Measurements from ENCODE around the gene CBLC. TPM values are rescaled to one million over a fixed set of nuclear protein-coding genes. Genes with fewer than 3 reads are reported as not detected.

The CBLC gene
- total RNA-seq, 1 donor from 2014 or later = not detected

DNA sequence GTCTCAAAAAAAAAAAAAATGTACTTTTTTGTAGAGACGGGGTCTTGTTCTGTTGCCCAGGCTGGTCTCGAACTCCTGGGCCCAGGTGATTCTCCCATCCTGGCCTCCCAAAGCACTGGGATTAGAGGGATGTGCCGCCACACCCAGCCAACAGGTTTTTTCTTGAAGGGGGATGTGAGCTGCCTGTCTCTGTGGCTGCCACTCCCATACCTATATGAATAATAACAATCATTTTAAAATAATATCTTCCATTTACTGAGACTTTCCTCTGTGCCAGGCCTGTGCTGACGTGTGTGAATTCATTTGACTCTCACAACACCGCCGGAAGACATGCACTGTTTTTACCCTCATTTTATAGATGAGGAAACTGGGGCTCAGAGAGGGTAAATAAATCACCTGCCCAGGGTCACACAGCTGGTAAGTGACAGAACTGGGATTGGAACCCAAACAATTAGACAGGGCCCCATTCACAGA lies 36.4 kb upstream of the CBLC start:
- H3K27ac Mint-ChIP-seq = no peak overlapping the region
- H3K27me3 Mint-ChIP-seq (ENCODE audit: insufficient read depth) = peaks cover 4% of the 10 kb centered on the region
- no peaks in the 10 kb centered on the region for H3K9me3 Mint-ChIP-seq
- no peak overlapping the region for H3K4me3 Mint-ChIP-seq
- H3K4me1 Mint-ChIP-seq (ENCODE audit: low read depth) = peaks cover 14% of the 10 kb centered on the region
- no peak for DNase-seq (ENCODE audit: low spot score)
- H3K36me3 Mint-ChIP-seq (ENCODE audit: low read depth) = no peaks in the 10 kb centered on the region
- intact Hi-C loops (cut with micrococcal nuclease) = no loop called here

DNA sequence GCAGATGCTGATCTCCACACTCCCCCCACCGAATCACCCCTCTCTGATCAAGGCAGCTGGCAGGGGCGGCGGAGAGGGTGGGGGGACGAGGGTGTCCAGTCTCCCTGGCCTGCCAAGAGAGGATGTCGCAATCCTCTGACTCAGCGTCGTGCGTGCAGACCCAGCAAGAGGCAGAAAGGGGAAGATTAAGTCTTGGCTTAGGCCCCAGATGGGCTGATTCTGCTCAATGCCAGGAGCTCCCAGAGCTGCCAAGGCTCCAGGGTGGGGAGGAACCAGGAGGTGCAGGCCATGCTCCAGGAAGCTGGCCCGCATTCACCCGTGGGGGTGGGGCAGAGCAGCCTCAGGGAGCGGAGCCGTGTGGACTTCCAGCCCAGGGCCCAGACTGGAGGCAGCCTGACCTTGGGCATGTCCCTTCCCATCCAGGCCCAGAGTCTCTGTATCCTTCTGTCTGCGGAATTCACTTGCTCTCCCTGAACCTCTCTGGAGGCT lies 35.8 kb upstream of the CBLC start:
- H3K9me3 Mint-ChIP-seq = no peaks in the 10 kb centered on the region
- no peaks in the 10 kb centered on the region for H3K36me3 Mint-ChIP-seq (ENCODE audit: low read depth)
- H3K4me3 Mint-ChIP-seq = no peak overlapping the region
- H3K27ac Mint-ChIP-seq = no peak overlapping the region
- DNase-seq (ENCODE audit: low spot score) = no peak
- intact Hi-C loops (cut with micrococcal nuclease) = no loop called here
- H3K4me1 Mint-ChIP-seq (ENCODE audit: low read depth) = peaks cover 20% of the 10 kb centered on the region
- peaks cover 4% of the 10 kb centered on the region for H3K27me3 Mint-ChIP-seq (ENCODE audit: insufficient read depth)

GRCh38 chr19:44742330-44743061 lies 35.2 kb upstream of the CBLC start:
- Mint-ChIP-seq H3K4me3 (no peak overlapping the region), H3K9me3 (no peaks in the 10 kb centered on the region), H3K27ac (no peak overlapping the region), H3K27me3 (ENCODE audit: insufficient read depth) (peaks cover 4% of the 10 kb centered on the region), H3K4me1 (ENCODE audit: low read depth) (peaks cover 19% of the 10 kb centered on the region), H3K36me3 (ENCODE audit: low read depth) (no peaks in the 10 kb centered on the region)
- no peak for DNase-seq (ENCODE audit: low spot score)
- intact Hi-C loops (cut with micrococcal nuclease) = no loop called here

DNA sequence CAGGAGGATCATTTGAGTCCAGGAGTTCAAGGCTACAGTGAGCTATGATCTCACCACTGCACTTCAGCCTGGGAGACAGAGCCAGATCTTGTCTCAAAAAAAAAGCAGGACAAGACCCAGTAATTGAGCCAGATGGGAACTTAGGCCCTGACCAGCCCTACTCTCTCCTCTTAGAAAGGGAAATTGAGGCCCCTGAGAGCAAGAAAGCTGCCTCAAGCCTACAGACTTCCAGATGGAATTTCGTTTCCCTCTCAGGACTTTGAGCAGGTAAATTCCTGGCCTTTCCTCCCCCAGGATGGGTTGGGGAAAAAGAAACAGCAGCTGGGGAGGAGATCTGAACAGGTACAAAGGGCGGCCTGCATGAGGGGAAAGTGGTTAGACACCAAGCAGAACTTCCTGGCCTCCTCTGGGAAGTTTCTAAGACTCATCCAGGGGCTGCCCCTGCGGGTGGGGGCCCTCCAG lies 32.8 kb upstream of the CBLC start:
- Mint-ChIP-seq H3K27ac (no peak overlapping the region), H3K4me1 (ENCODE audit: low read depth) (peaks cover 26% of the 10 kb centered on the region), H3K9me3 (no peaks in the 10 kb centered on the region), H3K27me3 (ENCODE audit: insufficient read depth) (no peaks in the 10 kb centered on the region), H3K36me3 (ENCODE audit: low read depth) (peaks cover 8% of the 10 kb centered on the region), H3K4me3 (no peak overlapping the region)
- no peak for DNase-seq (ENCODE audit: low spot score)
- intact Hi-C loops (cut with micrococcal nuclease) = no loop called here

DNA sequence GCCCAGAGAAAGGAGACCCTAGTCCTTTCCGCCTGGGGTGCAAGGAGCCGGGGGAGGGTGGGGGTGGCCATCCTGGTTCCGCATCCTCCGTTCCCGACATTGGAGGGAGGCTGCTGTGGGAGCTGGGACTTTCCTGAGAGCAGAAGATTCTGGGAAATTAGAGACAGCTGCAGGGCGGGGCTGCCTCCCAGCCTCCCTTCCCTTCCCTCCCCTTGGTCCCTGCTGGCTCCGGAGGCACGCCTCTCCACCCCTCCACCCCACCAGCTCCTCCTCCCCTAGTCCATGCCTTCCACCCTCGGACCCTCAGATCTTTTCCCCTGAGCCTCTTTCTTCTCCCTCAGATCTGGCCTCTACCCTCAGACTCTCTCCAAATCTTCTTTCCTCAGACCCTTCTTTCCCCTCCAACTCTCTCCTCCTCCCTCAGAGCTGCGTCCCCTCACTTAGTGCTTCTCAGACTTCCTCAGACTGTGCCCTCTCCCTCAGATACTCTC lies 32.3 kb upstream of the CBLC start:
- Mint-ChIP-seq H3K4me1 (ENCODE audit: low read depth) (peaks cover 31% of the 10 kb centered on the region), H3K27me3 (ENCODE audit: insufficient read depth) (no peaks in the 10 kb centered on the region), H3K9me3 (no peaks in the 10 kb centered on the region), H3K4me3 (peak overlapping the region; percentile 32), H3K36me3 (ENCODE audit: low read depth) (peaks cover 9% of the 10 kb centered on the region), H3K27ac (peak overlapping the region; percentile 46)
- intact Hi-C loops (cut with micrococcal nuclease) = no loop called here
- DNase-seq (ENCODE audit: low spot score) = no peak

GRCh38 chr19:44745887-44746600 lies 31.6 kb upstream of the CBLC start:
- no peaks in the 10 kb centered on the region for H3K27me3 Mint-ChIP-seq (ENCODE audit: insufficient read depth)
- H3K27ac Mint-ChIP-seq = peak overlapping the region; percentile 46
- intact Hi-C loops (cut with micrococcal nuclease) = no loop called here
- H3K4me3 Mint-ChIP-seq = peak overlapping the region; percentile 32
- no peaks in the 10 kb centered on the region for H3K9me3 Mint-ChIP-seq
- DNase-seq (ENCODE audit: low spot score) = no peak
- peaks cover 15% of the 10 kb centered on the region for H3K36me3 Mint-ChIP-seq (ENCODE audit: low read depth)
- H3K4me1 Mint-ChIP-seq (ENCODE audit: low read depth) = peaks cover 37% of the 10 kb centered on the region

DNA sequence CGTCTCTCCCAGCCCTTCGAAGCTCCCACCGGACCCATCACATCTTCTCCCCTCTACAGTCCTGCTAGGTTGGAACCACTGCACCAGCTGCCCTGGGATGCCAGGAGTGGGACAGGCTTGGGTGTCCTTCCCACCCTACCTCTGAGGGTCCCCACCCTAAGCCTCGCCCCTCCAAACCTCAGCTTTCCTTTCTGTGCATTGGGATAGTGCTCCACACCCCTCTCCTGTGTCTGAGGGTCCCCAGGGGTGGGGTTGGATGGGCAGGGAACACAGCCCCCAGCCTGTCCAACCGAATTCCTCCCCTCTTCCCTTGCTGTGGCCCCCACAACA lies 31.1 kb upstream of the CBLC start:
- DNase-seq (ENCODE audit: low spot score) = no peak
- intact Hi-C loops (cut with micrococcal nuclease) = no loop called here
- peaks cover 20% of the 10 kb centered on the region for H3K36me3 Mint-ChIP-seq (ENCODE audit: low read depth)
- H3K27me3 Mint-ChIP-seq (ENCODE audit: insufficient read depth) = no peaks in the 10 kb centered on the region
- peak overlapping the region; percentile 32 for H3K4me3 Mint-ChIP-seq
- H3K27ac Mint-ChIP-seq = peak overlapping the region; percentile 72
- peaks cover 43% of the 10 kb centered on the region for H3K4me1 Mint-ChIP-seq (ENCODE audit: low read depth)
- no peaks in the 10 kb centered on the region for H3K9me3 Mint-ChIP-seq

DNA sequence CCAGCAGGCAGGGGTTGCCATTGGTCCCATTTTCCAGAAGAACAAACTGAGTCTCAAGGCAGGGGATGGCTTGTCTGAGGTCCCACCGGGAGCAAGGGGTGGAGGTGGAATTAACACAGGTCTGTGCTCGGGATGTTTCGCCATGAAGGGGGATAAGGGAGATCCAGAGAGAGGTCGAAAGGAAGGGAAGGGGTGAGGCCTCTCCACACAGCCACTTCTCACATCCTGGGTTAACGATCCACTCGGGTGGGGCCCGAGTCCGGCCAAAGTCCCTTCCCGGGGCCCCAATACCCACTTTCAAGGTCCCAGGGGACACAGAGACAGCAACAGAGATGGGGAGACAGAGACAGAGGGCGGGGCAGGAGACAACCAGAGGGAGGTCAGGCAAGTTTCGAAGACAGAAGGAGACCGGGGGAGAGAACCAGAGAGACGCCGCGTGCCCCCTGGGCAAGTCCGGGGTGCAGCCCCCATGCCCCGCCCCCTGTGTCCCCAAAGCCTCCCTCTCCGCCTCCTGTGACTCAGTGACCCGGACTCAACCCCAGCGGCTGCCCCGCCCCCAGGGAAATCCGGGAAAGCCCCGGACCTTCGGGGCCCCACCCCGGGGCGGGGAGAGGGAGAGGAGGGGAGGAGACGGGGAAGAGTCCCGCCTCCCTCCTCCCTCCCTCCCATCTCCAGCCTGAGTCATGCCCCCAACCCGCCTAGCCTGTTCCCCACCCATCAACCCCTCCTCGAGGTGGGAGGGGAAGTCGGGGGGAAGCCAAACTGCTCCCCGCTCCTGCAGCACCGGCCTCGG lies 30.5 kb upstream of the CBLC start:
- Mint-ChIP-seq H3K4me3 (peak overlapping the region; percentile 93), H3K4me1 (ENCODE audit: low read depth) (peaks cover 48% of the 10 kb centered on the region), H3K27ac (peak overlapping the region; percentile 97), H3K9me3 (no peaks in the 10 kb centered on the region), H3K27me3 (ENCODE audit: insufficient read depth) (no peaks in the 10 kb centered on the region), H3K36me3 (ENCODE audit: low read depth) (peaks cover 26% of the 10 kb centered on the region)
- intact Hi-C loops (cut with micrococcal nuclease) = loop anchor here (1.0 kb wide), 5 partner anchors 23 to 993 kb away; partner anchors contain the start of genes NECTIN2 and SMG9
- DNase-seq (ENCODE audit: low spot score) = peak; percentile 87

- H3K4me1 Mint-ChIP-seq (ENCODE audit: low read depth) = peaks cover 56% of the 10 kb centered on the region
- H3K36me3 Mint-ChIP-seq (ENCODE audit: low read depth) = peaks cover 33% of the 10 kb centered on the region
- no peaks in the 10 kb centered on the region for H3K27me3 Mint-ChIP-seq (ENCODE audit: insufficient read depth)
- peak overlapping the region; percentile 93 for H3K4me3 Mint-ChIP-seq
- no peak for DNase-seq (ENCODE audit: low spot score)
- H3K9me3 Mint-ChIP-seq = no peaks in the 10 kb centered on the region
- H3K27ac Mint-ChIP-seq = peak overlapping the region; percentile 97
- intact Hi-C loops (cut with micrococcal nuclease) = loop anchor here (1.0 kb wide), 5 partner anchors 22 to 994 kb away; partner anchors contain the start of genes NECTIN2 and SMG9
Observed at GRCh38 chr19:44747739-44748425, 29.8 kb upstream of the CBLC start.

- Mint-ChIP-seq H3K36me3 (ENCODE audit: low read depth) (peaks cover 33% of the 10 kb centered on the region), H3K4me1 (ENCODE audit: low read depth) (peaks cover 57% of the 10 kb centered on the region), H3K4me3 (peak within 1 kb of the TSS; percentile 93), H3K27me3 (ENCODE audit: insufficient read depth) (no peaks in the 10 kb centered on the region), H3K27ac (peak within 1 kb of the TSS; percentile 97), H3K9me3 (no peaks in the 10 kb centered on the region)
- intact Hi-C loops (cut with micrococcal nuclease) = no loop called here
- peak; percentile 81 for DNase-seq (ENCODE audit: low spot score)
Observed at GRCh38 chr19:44748426-44749254, 29.1 kb upstream of the CBLC start, which contains the start of gene BCL3. BCL3 (plus strand) TSS chr19:44748708; CDS start chr19:44748791, 83 bp downstream.

GRCh38 chr19:44749292-44749691 lies 28.4 kb upstream of the CBLC start:
- H3K4me1 Mint-ChIP-seq (ENCODE audit: low read depth) = peaks cover 62% of the 10 kb centered on the region
- peak overlapping the region; percentile 88 for H3K4me3 Mint-ChIP-seq
- no peak for DNase-seq (ENCODE audit: low spot score)

More at GRCh38 chr19:44749292-44749691, 28.4 kb upstream of the CBLC start:
- intact Hi-C loops (cut with micrococcal nuclease) = no loop called here
- Mint-ChIP-seq H3K36me3 (ENCODE audit: low read depth) (peaks cover 36% of the 10 kb centered on the region), H3K27me3 (ENCODE audit: insufficient read depth) (no peaks in the 10 kb centered on the region), H3K9me3 (no peaks in the 10 kb centered on the region), H3K27ac (peak overlapping the region; percentile 89)

All from activated T-helper 1 cell treated with anti-CD3 and anti-CD28 coated beads, Interleukin-12 subunit alpha, Interleukin-12 subunit beta, Interleukin-2, Interleukin-4 antibody, amounts not matched to agents 30 ng/mL and 10 ng/mL and 1 ng/mL, durations not matched to agents 14 hours and 24 hours and 36 hours (primary cell).